HG03175 (cell line): Measurements from ENCODE around the gene ADCY2.

ENCODE experiments used
- ATAC-seq: cut with Tn5 transposase; IDR thresholded peaks from one replicate; pipeline ENCODE4 v1.9.1; 2021; ENCODE audit warnings: mild to moderate bottlenecking, moderate library complexity; ENCODE audit not compliant: unreplicated experiment

Gene ADCY2

GRCh38 chr5:7814816-7815215, 418.9 kb downstream of the ADCY2 start:
- ATAC-seq = no peak

- ATAC-seq = peak; percentile 92
These were observed 420.1 kb downstream of the ADCY2 start for GRCh38 chr5:7815892-7816534.

- peak; percentile 5 for ATAC-seq
These were observed 420.6 kb downstream of the ADCY2 start for GRCh38 chr5:7816535-7816901.

DNA sequence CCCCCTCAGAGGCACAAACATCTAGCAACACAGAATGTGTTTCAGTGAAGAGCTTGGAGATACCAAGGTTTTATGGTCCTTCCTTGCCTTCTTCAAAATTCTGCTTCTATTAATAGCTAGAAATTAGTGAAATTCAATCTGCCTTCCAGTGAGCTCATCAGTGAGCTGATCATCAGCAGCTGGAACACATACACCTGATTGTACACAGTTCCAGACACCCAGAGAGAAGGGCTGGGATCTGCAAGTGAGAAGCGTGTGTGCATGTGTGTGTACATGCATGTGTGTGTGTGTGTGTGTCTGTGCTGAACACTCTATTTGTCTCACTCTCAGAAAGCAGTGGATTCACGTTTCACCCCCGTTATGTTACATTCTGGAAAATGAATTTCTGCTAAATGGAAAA, 426.5 kb downstream of the ADCY2 start:
- no peak for ATAC-seq

DNA sequence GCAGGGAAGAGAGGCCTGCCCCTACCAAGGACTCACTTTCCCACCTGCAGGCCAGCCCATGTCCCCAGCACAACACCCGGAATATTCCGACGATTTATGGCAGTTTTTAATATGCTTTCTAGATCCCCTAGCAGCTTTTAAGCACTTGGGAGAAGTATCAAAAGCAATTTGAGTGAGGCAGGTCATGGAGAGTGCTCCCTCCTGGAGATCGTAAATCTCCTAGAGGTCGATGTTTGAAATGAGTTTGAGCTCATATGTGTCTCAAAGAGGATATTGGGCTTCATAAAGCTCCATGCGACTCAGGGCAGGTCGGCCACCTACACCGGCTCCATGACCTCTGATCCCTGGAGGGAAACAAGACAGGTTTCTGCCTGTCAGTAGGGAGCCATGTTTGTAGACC, 427.7 kb downstream of the ADCY2 start:
- no peak for ATAC-seq

GRCh38 chr5:7824995-7825394, 429.1 kb downstream of the ADCY2 start:
- ATAC-seq = no peak

DNA sequence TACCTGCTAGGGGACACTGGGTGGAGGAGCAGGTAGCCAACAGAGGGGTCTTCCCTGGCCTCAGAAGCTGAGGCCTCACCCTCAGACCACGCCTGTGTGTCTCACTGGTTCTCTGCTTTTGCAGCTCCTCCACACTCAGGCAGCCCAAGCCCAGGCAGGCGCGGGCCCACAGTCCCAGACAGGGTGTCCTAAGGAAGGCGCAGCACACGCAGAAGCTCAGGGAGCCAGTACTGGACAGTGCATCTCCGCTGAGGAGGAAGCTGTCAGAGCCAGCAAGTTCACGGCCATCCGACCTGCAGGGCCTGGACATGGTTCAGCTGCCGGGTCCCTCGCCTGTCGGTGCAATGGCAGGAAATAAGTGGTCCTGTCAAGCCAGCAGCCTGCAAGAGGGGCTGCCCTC, 429.7 kb downstream of the ADCY2 start:
- ATAC-seq = no peak

- ATAC-seq = no peak
These were observed 431.7 kb downstream of the ADCY2 start for GRCh38 chr5:7827610-7828009.

GRCh38 chr5:7828269-7828668, 432.3 kb downstream of the ADCY2 start:
- ATAC-seq = no peak

DNA sequence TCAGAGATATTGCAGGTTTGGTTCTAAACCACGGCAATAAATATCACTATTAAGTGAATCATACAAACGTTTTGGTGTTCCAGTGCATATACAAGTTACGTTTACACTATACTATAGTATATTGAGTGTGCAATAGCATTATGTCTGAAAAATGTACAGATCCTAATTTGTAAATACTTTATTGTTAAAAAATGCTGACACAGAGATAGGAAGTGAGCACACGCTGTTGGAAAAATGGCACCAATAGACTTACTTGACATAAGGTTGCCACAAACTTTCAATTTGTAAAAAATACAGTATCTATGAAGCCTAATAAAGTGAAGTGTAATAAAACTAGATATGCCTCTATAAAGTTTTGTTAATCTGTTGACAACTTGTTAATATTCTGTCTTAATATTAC, 439.0 kb downstream of the ADCY2 start:
- no peak for ATAC-seq

GRCh38 chr5:7837403-7837802, 441.5 kb downstream of the ADCY2 start:
- no peak for ATAC-seq

DNA sequence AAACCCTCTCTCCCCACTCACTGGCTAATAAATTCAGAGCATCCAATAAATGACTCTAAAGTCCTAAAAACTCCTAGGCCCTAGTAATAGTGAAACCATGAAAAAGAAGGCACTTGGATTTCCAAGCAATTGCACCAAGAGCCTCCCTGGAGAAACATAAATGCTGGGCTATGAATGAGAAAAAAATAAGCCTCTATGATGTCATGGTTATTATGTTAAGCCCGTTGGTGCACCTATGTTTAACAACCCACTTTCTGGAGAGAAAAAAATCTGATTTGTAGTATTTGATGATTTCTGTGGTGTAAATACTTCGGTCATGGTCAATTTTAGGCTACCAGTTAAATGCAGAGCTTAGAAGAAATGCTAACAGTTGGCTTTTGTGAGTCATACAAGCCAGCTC, 446.6 kb downstream of the ADCY2 start:
- no peak for ATAC-seq

DNA sequence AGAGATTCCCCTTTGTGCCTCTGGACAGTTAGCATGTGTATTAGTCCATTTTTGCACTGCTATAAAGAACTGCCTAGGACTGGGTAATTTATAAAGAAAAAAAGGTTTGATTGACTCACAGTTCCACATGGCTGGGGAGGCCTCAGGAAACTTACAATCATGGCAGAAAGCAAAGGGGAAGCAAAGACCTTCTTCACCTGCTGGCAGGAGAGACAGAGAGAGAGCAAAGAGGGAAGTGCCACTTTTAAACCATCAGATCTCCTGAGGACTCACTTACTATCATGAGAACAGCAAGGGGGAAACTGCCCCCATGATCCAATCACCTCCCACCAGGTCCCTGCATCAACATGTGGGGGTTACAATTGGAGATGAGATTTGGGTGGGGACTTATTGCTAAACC, 449.0 kb downstream of the ADCY2 start:
- ATAC-seq = no peak

DNA sequence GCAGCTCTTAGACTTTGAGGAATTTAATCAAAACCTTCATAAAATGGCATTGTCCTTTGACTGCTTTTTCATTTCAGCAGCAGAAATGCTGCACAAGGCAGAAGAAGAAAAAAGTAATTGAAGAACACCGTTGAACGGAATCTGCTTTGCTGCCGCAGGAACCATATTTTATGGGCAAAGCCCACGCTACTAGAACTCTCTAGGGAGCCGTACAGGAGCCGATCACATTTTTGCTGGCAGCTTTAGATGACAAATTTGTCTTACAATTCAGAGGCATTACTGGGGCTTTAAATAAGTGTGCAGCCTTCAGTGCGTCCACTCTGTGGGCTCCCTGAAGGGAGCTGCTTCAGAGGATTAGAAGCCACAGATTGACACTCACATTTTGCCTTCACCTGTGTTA, 449.6 kb downstream of the ADCY2 start:
- no peak for ATAC-seq

DNA sequence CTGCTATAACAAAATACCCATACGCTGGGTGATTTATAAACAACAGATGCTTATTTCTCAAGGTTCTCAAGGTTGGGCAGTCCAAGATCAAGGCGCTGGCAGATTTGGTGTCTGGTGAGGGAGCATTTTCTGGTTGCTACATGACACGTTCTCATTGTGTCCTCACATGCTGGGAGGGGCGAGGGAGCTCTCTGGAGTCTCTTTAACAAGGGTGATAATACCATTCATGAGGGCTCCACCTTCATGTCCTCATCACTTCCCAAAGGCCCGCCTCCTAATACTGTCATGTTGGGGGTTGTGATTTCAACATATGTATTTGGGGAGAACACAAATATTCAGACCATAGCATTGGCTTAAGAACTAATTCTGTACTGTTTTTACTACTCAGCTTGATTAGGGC, 450.4 kb downstream of the ADCY2 start:
- no peak for ATAC-seq

DNA sequence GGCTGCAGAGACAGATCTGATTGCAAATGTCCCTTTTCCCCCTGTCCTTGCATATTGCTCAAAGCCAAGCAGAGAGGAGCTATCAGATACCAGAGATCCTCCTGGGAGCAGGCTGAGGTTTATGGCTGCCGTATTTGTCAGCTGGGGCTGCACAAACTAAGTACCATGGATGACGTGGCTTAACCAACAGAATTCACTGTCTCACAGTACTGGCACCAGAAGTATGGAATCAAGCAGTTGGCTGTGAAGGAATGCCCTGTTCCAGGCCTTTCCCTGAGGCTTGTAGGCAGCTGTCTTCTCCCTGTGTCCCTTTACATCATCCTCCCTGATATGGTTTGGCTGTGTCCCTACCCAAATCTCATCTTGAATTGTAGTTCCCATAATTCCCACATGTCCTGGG, 452.4 kb downstream of the ADCY2 start:
- no peak for ATAC-seq

DNA sequence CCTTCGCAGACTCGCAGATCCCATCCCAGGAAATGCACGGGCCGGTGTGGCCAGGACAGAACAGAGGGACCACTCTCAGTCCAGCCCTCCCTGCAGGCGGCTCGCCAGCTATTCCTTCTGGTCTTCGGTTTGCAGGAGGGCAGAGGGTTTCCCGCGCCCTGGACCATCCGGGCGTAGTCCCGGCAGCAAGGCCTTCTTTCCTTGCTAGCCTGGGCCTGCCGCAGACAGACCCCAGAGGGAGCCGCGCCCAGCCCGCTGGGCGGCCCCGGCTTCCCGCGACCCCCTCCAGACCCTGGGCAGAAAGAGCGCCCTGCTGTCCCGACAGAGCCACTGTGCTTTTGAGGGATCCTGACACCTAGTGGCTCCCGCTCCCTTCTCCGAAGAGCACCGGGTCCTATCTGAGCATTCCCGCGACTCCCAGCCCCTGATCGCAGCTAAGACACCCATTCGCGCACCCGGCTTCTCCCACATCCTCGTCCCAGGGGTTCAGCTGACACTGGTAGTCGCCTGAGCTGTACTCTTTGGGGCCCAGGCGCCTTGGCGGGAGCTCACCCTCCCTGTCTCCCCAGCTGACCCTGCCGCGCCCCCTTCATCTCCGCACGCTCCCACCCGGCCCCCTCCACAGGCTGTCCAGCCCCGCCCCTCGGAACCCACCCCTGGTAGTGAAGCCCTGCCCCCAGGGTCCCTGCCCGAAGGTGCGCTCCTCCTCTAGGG, 453.9 kb downstream of the ADCY2 start:
- ATAC-seq = no peak

GRCh38 chr5:7850395-7851239, 454.7 kb downstream of the ADCY2 start, which contains the start of gene CFAP90:
Gene CFAP90, minus strand, starts transcription at chr5:7851133. Its CDS starts 112 bp downstream, at chr5:7851021.
- no peak for ATAC-seq

DNA sequence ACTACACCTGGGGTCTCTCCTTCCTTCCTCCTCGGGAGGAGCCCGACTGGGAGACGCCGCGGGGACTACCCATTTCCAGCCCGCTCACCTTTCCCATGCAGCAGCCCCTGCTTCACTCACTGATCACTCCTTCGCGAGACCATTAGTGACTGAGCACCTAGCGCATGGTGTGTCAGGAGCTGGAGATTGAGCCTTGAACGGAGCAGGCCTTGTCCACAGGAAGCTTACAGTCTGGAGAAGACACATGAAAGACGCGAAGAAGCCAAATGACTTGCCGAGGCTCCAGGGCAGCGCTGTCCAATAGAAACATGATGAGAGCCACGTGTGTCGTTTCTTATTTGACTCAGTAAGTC, 455.3 kb downstream of the ADCY2 start:
- no peak for ATAC-seq

GRCh38 chr5:7851617-7852289, 455.8 kb downstream of the ADCY2 start:
- ATAC-seq = no peak

DNA sequence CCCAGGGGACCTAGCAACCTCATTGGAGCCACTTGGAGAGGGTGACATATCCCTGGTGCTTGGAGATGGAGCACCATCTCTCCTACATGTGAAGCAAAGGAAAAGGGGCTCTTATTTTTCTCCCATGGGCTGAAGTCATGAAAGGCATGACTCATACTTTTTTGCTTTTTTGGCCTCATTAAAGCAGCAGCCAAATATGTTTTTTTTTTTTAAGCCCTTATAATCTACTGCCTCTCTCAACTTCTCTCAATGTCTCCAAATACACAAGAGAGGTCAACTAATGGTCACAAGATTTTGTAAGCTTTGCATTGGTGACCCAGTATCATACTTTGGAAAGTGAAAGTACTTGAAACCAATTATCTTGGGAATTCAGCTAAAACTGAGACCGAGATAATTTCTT, 456.6 kb downstream of the ADCY2 start:
- no peak for ATAC-seq
